GM10248 (cell line): ENCODE measurements around the gene ADAMTS4.
A peak's percentile ranks its signal among the peaks of the same experiment; 100 is the strongest.
"Not testable (repeated sequence)": the region's sequence is repeated elsewhere in the genome, so short reads cannot be mapped to it uniquely, and the experiment has no call there.

Source experiments
- CTCF ChIA-PET: fragments of 300-600 bp; sonication (Branson Sonifier 250); formaldehyde crosslinking; extraction: SDS; loops from one replicate; lab custom pipeline; 2021; ENCODE audit warnings: antibody characterized with exemption; lab: Yijun Ruan, JAX
- POLR2A ChIA-PET: fragments of 350-650 bp; sonication (Branson Sonifier 250); formaldehyde crosslinking; extraction: SDS; loops from one replicate; lab custom pipeline; 2020; ENCODE audit warnings: antibody characterized with exemption; lab: Yijun Ruan, JAX
- DNase-seq: peaks from one replicate; pipeline ENCODE4 v3.0.0; 2012; ENCODE audit errors: extremely low spot score
- CTCF ChIP-seq: IDR thresholded peaks from 2 replicates; pipeline ENCODE4 v1.5.1; 2012; ENCODE audit warnings: mild to moderate bottlenecking, low read depth; ENCODE audit errors: extremely low read depth, missing control alignments, control extremely low read depth

Gene ADAMTS4

GRCh38 chr1:161226320-161226711, 27.5 kb upstream of the ADAMTS4 start:
- DNase-seq, result no peak
- ChIA-PET CTCF (interaction anchor here (0.8 to 14.0 kb wide), 39 partner anchors 11 to 228 kb away, joined by 3 to 248 read pairs (median 6); partner anchors contain the start of genes CFAP126, FCER1G, NDUFS2 and NR1I3), POLR2A (interaction anchor here (0.9 to 1.2 kb wide), 4 partner anchors 19 to 69 kb away, joined by 3 to 8 read pairs (median 4); partner anchors contain the start of gene PPOX)
- TF ChIP-seq CTCF, result no peak

DNA sequence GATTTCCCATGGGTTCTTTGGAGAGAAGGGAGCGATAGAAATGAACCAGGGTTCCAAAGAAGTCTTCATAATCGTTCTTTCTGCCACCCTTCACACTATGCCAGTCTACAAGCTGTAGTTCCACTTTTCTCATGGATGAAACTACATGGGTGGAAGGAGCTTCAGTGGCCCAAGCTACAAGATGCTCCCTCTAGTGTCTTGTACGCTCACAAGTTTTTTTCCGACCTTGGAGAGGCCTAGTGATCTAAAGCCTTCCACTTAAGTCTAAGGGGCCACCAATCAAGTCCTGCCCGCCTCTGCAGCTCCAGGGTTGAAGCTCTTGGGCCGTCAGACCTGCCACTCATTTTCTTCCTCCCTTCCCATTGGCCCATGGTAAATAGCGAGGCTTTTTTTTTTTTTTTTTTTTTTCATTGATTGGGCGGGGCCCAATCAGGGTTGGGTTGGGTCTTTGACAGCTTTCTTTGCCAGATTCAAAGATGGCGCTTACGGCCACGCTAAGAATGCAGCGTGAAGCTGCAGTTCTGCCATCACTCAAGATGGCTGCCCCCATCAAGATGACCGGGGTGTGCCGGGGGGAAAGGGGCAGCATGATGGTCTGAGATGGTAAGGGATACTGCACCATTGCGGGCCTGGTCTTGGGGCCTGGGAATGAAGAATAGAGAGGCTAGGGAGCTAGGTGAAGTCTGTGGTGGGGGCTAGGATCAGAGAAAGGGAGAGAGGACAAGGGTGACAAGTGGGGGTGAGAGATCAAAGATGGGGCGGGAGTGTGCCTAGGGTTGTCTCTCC, 26.9 kb upstream of the ADAMTS4 start, which contains the start of gene TOMM40L:
Gene TOMM40L, plus strand, starts transcription at position 527 of the 786 bp plus-strand sequence. CDS start 430 bp downstream, outside the sequence.
- peak; percentile 94 for DNase-seq
- ChIA-PET CTCF (interaction anchor here (0.8 to 14.0 kb wide), 39 partner anchors 11 to 227 kb away, joined by 3 to 248 read pairs (median 6); partner anchors contain the start of genes CFAP126, FCER1G, NDUFS2 and NR1I3), POLR2A (interaction anchor here (0.6 to 1.2 kb wide), 10 partner anchors 11 to 460 kb away, joined by 3 to 11 read pairs (median 4); partner anchors contain the start of genes NDUFS2 and PPOX)
- TF ChIP-seq CTCF, result peak; percentile 58

- ChIA-PET POLR2A (interaction anchor here (0.6 to 1.2 kb wide), 9 partner anchors 11 to 459 kb away, joined by 3 to 11 read pairs (median 4); partner anchors contain the start of genes NDUFS2 and PPOX), CTCF (interaction anchor here (0.8 to 14.0 kb wide), 33 partner anchors 11 to 226 kb away, joined by 3 to 248 read pairs (median 6); partner anchors contain the start of genes CFAP126, FCER1G, NDUFS2 and NR1I3)
- DNase-seq, result no peak
- no peak for TF ChIP-seq CTCF
These were observed 26.3 kb upstream of the ADAMTS4 start for GRCh38 chr1:161225178-161225533.

DNA sequence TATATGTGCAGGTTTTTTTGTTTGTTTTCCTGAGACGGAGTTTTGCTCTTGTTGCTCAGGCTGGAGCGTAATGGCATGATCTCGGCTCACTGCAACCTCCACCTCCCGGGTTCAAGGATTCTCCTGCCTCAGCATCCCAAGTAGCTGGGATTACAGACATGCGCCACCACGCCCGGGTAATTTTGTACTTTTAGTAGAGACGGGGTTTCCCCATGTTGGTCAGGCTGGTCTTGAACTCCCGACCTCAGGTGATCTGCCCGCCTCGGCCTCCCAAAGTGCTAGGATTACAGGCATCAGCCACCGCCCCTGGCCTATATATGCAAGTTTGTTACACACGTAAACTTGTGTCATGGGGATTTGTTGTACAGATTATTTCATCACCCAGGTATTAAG, 25.8 kb upstream of the ADAMTS4 start:
- POLR2A ChIA-PET, result not testable (repeated sequence)

GRCh38 chr1:161223805-161224694, 25.2 kb upstream of the ADAMTS4 start:
- no peak for DNase-seq
- POLR2A ChIA-PET, result no interaction called here
- TF ChIP-seq CTCF, result no peak
- CTCF ChIA-PET, result interaction anchor here (1.1 to 14.0 kb wide), 8 partner anchors 7 to 162 kb away, joined by 3 to 248 read pairs (median 42); partner anchors contain the start of genes FCER1G and NDUFS2

More for the DNA sequence above, 25.8 kb upstream of the ADAMTS4 start:
- DNase-seq, result not testable (repeated sequence)
- CTCF ChIA-PET, result interaction anchor here (0.9 to 14.0 kb wide), 10 partner anchors 11 to 226 kb away, joined by 3 to 248 read pairs (median 16); partner anchors contain the start of genes FCER1G, NDUFS2 and PCP4L1

DNA sequence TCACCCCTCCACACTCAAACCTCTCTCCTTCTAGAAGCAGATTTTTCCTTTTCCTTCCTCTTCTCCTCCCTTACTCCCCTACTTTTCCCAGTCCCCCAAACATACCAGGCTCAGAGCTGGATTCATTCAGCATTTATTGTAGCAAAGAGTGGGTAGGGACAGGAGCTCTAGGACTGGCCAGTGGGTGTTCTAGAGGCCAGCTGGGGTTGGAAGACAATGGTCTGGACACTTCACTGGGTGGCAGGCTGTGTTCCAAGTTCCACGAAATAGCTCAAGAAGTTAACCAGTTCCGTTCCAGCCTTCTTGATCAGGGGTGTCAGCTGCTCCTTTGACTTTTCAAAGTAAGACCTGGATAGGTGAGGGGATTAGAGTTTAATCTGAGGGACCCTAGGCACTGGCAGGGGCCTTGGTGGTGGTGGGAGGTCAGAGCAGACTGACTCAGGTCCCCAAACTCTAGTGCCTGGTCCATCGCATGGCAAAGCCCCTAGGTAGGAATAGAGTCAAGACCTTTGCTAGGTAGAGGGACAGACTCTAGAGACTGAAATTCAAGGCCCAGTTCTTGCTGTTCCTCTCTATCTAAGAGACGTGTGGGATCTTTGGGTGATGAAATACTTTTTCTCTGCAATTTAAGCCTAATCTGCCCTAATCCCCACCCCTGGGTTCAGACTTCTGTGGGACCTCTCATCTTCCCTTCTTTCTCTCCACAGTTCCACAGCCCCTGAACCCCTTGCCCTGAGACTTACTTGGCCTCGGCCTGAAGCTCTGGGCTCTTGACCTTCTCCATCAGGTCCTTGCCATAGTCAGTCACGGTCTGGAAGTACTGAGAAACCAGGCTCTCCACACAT, 23.5 kb upstream of the ADAMTS4 start:
- POLR2A ChIA-PET, result no interaction called here
- TF ChIP-seq CTCF, result no peak
- CTCF ChIA-PET, result interaction anchor here (0.9 to 14.0 kb wide), 7 partner anchors 8 to 163 kb away, joined by 3 to 248 read pairs (median 11); partner anchors contain the start of gene FCER1G
- DNase-seq, result no peak
